Glomerular endothelial cell (primary cell): ENCODE data around the gene CDC45. TPM values are rescaled to one million over a fixed set of nuclear protein-coding genes. Genes with fewer than 3 reads are reported as not detected.

ENCODE experiments used
- DNase-seq: peaks from one replicate; pipeline ENCODE4 v3.0.0-alpha.2; 2011; ENCODE audit warnings: low read depth, low spot score; ENCODE audit errors: extremely low read depth
- total RNA-seq: library from RNA; depleted of rRNA; stranded (reverse); fragments of >200 nt; gene quantifications from 2 replicates; pipeline ENCODE4 v1.2.3, GENCODE V29; 2015

The CDC45 gene
- total RNA-seq, 1 donor from 2014 or later, result 11.5 TPM

DNA sequence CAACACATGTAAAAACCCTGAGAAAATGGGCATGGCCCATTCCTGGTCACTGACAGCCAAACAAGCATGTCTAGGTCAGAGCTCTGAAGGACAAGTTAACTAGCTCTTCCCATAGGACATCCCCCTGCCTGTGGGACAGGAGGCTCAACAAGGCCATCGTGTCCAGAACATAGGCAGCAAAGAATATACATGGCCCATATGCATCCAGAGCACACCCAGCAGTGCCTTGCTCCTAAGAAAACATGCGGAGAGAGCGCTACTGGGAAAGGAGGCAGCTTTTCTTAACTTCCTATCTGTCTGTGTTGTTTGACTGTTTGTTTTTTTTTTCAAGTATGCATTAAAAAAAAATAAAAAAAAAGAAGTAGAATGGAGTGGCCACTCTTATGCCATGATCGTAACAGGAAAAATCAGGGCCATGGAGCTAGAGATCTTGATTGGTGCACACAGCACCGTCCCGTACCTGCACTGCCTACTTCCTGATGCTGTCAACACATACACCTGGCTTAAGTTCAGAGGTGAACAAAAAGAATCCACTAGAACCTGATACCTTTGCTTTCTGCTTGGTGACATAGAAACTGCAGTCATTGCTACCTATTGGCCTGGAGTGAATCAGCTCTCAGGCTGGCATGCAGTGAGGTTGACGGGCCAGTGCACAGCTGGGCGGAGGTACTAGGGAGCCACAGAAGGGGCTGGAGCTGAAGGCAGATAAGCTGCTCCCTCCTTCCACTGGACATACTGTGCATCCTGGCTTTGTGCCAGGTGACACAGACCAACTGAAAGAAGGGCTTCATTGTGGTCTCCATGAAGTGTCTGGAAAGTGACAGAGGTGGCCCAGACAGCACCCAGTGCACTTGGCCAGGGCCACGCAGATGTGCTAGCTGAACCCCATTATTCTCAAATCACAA, 12.6 kb upstream of the CDC45 start:
- DNase-seq, result no peak

GRCh38 chr22:19467912-19468311, 11.8 kb upstream of the CDC45 start:
- no peak for DNase-seq

GRCh38 chr22:19469421-19469820, 10.3 kb upstream of the CDC45 start:
- DNase-seq, result no peak

DNA sequence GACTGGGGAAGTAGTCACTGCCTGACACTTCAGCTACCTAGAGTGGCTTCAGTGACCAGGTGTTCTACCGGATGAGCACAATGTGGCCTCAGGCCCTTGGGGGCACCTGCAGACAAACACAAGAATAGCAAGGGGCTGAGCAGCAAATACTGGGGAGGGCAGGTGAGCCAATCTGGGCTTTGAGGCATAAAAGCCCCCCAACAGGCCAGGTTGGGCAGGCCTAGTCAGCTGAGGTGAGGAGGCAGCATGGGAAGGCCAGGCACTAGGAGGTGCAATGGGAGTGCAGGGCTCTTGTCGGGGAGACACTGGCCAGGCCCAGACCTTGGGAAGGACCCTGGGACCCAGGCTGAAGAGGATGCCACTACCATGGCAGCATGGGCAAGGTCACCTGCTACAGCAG, 9.7 kb upstream of the CDC45 start:
- no peak for DNase-seq

GRCh38 chr22:19471572-19471971, 8.1 kb upstream of the CDC45 start:
- no peak for DNase-seq

- no peak for DNase-seq
Observed at GRCh38 chr22:19472233-19472632, 7.5 kb upstream of the CDC45 start.

GRCh38 chr22:19473578-19473977, 6.1 kb upstream of the CDC45 start:
- DNase-seq, result no peak

GRCh38 chr22:19476023-19476422, 3.7 kb upstream of the CDC45 start:
- no peak for DNase-seq

DNA sequence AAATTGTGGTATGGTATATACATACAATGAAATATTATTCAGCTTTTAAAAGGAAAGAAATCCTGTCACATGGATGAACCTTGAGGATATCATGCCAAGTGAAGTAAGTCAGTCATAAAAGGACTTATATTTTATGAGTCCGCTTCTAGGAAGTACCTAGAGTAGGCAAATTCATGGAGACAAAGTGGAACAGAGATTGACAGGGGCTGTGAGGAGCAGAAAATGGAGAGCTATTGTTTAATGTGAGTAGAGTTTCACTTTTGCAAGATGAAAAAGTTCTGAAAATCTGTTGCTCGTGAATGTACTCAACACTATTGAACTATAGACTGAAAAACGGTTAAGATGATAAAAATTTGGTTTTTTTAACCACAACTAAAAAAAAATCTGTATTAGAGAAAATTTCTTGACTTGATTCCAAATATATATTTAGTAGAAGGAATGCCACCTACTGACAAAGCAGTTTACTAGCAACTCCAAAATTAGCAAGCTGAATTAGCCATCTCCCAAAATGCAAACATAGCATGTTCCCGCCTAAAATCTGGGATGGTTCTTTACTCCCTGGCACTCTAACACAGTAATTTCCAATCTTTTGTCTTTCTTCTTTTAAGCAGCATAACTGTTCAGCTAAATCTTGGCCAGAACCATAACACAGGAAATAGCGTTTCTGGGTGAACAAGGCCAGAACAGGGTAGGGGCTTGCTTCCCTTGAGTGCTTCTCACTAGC, 2.2 kb upstream of the CDC45 start:
- no peak for DNase-seq

DNA sequence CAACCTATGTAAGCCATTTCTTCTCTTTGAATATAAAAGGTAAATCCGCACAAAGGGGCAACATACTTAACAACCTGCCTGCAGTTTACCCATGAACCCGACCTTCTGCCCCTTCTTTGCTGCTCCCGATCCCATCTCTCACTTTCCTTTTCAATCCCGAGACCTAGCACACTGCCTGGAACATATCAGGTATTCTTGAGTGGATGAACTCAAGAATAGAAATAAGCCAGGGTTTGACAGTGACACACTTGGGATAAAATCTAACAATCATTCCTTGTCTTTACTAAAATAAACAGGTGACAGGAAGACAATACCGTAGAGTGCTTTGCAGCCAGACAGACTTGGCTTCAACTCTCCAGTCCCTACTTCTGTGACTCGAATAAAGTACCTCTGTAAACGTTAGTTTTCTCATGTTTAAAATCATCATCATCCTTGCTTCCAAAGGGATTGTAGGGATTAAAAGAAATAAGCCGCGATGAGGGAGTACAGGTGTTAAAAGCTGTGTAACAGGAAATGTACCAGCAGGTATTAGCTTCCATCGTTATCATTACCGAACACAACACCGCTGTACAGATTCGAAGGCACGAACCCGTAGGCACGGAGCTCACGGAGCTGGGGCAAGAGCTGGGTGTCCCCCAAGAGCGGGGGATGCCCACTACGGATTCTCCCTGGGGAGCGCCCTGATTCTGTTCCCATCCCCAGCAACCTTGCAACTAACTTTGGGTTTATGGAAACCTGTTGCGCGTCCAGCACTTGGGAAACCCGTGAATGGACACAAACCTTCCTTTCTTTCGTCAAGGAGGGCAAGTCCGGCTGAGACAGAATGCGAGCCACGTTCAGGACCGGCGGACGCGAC, 1.4 kb upstream of the CDC45 start:
- no peak for DNase-seq

- no peak for DNase-seq
Observed at GRCh38 chr22:19478901-19479354, 792 bp upstream of the CDC45 start, which contains the start of gene UFD1. UFD1 (minus strand) TSS chr22:19479193; CDS start chr22:19479085, 108 bp downstream.

- no peak for DNase-seq
Observed at GRCh38 chr22:19480173-19480568, 451 bp downstream of the CDC45 start.

DNA sequence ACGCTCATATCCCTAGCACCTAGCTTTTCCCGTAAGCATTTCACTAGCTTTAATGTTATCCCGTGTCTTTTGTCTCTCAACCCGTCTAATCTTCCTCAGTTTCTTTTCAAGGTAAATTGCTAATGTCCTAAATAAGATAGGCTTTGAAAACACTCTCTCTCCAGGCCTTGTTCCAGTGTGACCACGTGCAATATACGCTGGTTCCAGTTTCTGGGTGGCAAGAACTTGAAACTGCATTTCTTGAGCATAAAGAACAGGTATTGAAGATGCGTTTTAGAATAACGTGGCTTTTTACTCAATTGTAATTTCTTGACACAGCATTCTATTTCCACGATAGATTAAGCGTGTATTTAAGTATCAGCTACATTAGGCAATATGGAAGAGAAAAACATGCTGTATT, 1.1 kb downstream of the CDC45 start:
- DNase-seq, result no peak

DNA sequence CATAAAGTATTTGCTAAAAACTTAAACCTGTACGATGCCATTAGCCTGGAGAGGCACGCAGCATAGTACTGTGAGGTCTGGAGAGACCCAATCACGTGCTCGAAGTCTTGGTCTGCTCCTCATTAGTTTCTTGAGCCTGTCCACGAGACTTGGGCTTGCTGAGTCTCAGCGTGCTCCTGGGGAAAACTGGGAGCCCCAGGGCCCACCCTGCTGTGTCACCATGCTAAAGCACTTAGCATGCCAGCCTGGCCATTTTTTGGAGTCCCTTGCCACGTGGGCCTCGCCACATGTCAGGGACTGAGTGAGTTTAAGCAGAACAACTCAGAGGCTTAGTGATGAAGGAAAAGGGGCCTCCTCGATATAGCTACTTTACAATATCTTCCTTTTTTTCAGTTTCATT, 2.6 kb downstream of the CDC45 start:
- DNase-seq, result no peak

DNA sequence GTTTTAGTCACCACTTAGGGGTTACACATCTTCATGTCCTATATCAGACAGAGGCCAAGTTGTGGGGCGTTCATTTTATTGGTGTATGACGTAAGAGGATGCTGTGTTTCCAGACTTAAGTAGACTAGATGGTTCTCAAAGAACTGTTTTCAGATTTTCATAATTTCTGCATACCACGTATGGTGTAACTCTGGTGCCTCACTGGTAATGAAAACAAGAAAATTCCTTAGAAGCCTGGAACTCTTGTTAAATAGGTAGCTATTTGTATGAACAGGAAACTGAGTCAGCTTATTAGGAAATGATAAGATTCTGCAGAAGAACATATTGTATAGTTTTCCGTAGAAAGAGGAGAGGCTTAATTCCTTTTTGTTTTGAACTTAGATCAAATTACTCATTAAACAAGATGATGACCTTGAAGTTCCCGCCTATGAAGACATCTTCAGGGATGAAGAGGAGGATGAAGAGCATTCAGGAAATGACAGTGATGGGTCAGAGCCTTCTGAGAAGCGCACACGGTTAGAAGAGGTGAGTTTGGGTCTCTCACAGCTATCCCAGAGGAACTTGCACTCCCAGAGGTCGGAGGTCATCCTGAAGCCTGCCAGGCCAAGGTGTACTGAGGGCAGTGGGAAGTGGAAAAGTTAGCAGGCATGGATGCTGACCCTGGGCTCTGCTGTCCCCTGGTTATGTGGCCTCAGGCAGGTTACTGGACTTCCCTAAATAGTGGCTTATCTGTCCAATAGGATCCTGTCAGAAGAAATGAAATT, 3.9 kb downstream of the CDC45 start:
- peak; percentile 85 for DNase-seq

DNA sequence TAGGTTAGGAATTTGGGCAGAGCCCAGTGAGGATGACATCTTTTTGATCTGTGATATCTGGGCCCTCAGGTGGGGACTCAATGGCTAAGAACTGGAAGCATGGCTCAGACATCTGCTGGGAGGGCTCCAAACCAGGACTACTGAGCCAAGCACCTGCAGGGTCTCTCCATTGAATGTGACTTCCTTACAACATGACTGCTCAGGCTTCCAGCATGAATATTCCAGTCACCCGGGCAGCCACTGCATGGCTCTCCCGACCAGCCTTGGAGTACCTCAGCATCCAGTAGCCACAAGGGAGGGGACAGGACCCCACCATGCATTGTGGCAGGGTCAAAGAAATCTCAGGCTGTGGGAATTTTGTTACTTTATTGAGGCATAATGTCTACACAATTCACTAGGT, 8.6 kb downstream of the CDC45 start:
- no peak for DNase-seq

- no peak for DNase-seq
Observed at GRCh38 chr22:19488884-19489843, 9.4 kb downstream of the CDC45 start.

- DNase-seq, result no peak
Observed at GRCh38 chr22:19490628-19491230, 11.0 kb downstream of the CDC45 start.
